OCI-LY1 (cell line): Measurements from ENCODE around the gene RSPH9.

ENCODE experiments used
- H2AFZ ChIP-seq: fragments of 200-600 bp; sonication (generic), shearing (Covaris generic); 2 replicates; pipeline ENCODE4 v1.6.0; 2014; ENCODE audit warnings: antibody characterized with exemption, mild to moderate bottlenecking, low read length
- H3F3A ChIP-seq: fragments of 200-600 bp; sonication (generic), shearing (Covaris generic); 2 replicates; pipeline ENCODE4 v1.6.0; 2014; ENCODE audit warnings: mild to moderate bottlenecking, antibody characterized with exemption, low read length, moderate library complexity; ENCODE audit not compliant: insufficient read depth
- H3K27ac ChIP-seq: fragments of 200-600 bp; sonication (generic); 2 replicates; pipeline ENCODE4 v1.5.1; 2014; ENCODE audit warnings: low read length, mixed run types, mild to moderate bottlenecking, low read depth; ENCODE audit not compliant: poor library complexity, severe bottlenecking
- H3K27me3 ChIP-seq: fragments of 200-600 bp; sonication (generic); 2 replicates; pipeline ENCODE4 v1.6.0; 2014; ENCODE audit warnings: antibody characterized with exemption, mild to moderate bottlenecking, low read length, moderate library complexity; ENCODE audit not compliant: insufficient read depth
- H3K36me3 ChIP-seq: fragments of 200-600 bp; sonication (generic); 2 replicates; pipeline ENCODE4 v1.6.1; 2014; ENCODE audit warnings: mild to moderate bottlenecking, antibody characterized with exemption, low read length, moderate library complexity, mixed read lengths; ENCODE audit not compliant: insufficient read depth
- H3K4me1 ChIP-seq: fragments of 200-600 bp; sonication (generic); 2 replicates; pipeline ENCODE4 v1.5.1; 2014; ENCODE audit warnings: mild to moderate bottlenecking, low read length, moderate library complexity; ENCODE audit not compliant: insufficient read depth, severe bottlenecking
- H3K4me2 ChIP-seq: fragments of 200-600 bp; sonication (generic), shearing (Covaris generic); 2 replicates; pipeline ENCODE4 v1.6.1; 2014; ENCODE audit warnings: low read length
- H3K4me3 ChIP-seq: fragments of 200-600 bp; sonication (generic); 2 replicates; pipeline ENCODE4 v1.5.1; 2014; ENCODE audit warnings: low read length, low read depth, mild to moderate bottlenecking, mixed read lengths; ENCODE audit not compliant: poor library complexity, severe bottlenecking
- H3K79me2 ChIP-seq: fragments of 200-600 bp; shearing (Covaris generic); 2 replicates; pipeline ENCODE4 v1.6.1; 2016; ENCODE audit warnings: mixed run types, low read length, mixed read lengths; ENCODE audit not compliant: insufficient read depth
- H3K9ac ChIP-seq: fragments of 200-600 bp; sonication (generic), shearing (Covaris generic); 2 replicates; pipeline ENCODE4 v1.6.1; 2014; ENCODE audit warnings: mild to moderate bottlenecking, low read length, mixed read lengths
- H3K9me2 ChIP-seq: fragments of 200-600 bp; sonication (generic), shearing (Covaris generic); 2 replicates; pipeline ENCODE4 v1.6.1; 2014; ENCODE audit warnings: low read depth, mild to moderate bottlenecking, low read length, mixed read lengths
- H3K9me3 ChIP-seq: fragments of 200-600 bp; shearing (Covaris generic); 2 replicates; pipeline ENCODE4 v1.6.1; 2014; ENCODE audit warnings: low read length, mixed read lengths
- H4K20me1 ChIP-seq: fragments of 200-600 bp; sonication (generic), shearing (Covaris generic); 2 replicates; pipeline ENCODE4 v1.6.0; 2016; ENCODE audit warnings: mild to moderate bottlenecking, low read length; ENCODE audit not compliant: insufficient read depth
- CTCF ChIP-seq: fragments of 200-600 bp; sonication (generic), shearing (Covaris generic); IDR thresholded peaks from 2 replicates; pipeline ENCODE4 v1.5.1; 2017; ENCODE audit warnings: mild to moderate bottlenecking, antibody characterized with exemption, low read length, moderate library complexity, mixed read lengths
- EZH2 ChIP-seq: fragments of 200-600 bp; sonication (generic), shearing (Covaris generic); IDR thresholded peaks from 2 replicates; pipeline ENCODE4 v1.8.0; 2017; ENCODE audit warnings: borderline replicate concordance, mixed run types, mild to moderate bottlenecking, antibody characterized with exemption, low read length, moderate library complexity, mixed read lengths

The RSPH9 gene

DNA sequence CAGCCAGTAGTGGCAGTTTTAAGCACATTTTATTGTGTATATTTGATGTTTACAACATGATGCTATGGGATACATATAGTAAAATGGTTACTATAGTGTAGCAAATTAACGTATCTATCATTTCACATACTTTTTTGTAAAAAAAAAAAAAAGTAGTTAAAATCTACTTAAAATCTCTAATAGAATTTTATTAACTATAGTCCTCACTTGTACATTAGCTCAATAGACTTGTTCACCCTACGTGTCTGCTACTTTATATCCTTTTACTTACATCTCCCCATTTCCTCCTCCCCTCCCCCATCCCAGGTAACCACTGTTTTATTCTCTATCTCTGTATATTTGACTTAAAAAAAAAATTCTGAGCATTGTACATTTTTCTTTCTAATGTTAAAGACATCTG lies 38.8 kb upstream of the RSPH9 start:
- no peak for TF ChIP-seq EZH2
- TF ChIP-seq CTCF, result no peak
- no peaks in the 10 kb centered on the region for H3K9me3 ChIP-seq
- H3F3A ChIP-seq, result no peaks in the 10 kb centered on the region
- H3K27ac ChIP-seq, result no peak overlapping the region
- H3K9ac ChIP-seq, result no peak overlapping the region
- H3K4me1 ChIP-seq, result peaks cover 7% of the 10 kb centered on the region
- H3K79me2 ChIP-seq, result no peaks in the 10 kb centered on the region
- H3K4me2 ChIP-seq, result no peak overlapping the region
- H3K9me2 ChIP-seq, result no peaks in the 10 kb centered on the region
- no peaks in the 10 kb centered on the region for H4K20me1 ChIP-seq
- H3K4me3 ChIP-seq, result no peak overlapping the region
- H2AFZ ChIP-seq, result no peak overlapping the region
- no peaks in the 10 kb centered on the region for H3K27me3 ChIP-seq
- peaks cover 89% of the 10 kb centered on the region for H3K36me3 ChIP-seq

DNA sequence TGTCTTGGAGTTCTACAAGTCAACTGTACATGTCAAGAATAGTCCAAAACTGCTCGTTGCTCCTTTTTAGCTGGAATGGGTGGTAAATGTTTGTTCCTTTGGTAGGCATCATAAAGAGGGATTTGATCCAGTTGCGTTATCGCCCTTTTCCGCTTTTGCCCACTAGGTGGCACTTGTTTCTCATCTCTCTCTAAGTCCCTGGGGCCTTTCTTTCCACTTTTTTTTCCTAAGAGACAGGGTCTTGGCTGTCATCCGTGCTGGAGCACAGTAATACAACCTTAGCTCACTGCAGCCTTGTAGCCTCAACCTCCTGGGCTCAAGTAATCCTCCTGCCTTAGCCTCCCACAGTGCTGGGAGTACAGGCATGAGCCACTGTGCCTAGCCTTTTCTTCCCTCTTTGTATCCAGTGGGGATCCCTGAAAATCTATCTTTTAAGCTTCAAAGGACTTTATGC lies 36.5 kb upstream of the RSPH9 start:
- TF ChIP-seq CTCF, result peak; percentile 92
- no peak for TF ChIP-seq EZH2
- Histone ChIP-seq H3K4me1 (peaks cover 7% of the 10 kb centered on the region), H3K36me3 (peaks cover 90% of the 10 kb centered on the region), H3K4me2 (no peak overlapping the region), H3F3A (no peaks in the 10 kb centered on the region), H3K9me3 (no peaks in the 10 kb centered on the region), H3K27ac (no peak overlapping the region), H2AFZ (no peak overlapping the region), H4K20me1 (no peaks in the 10 kb centered on the region), H3K4me3 (no peak overlapping the region), H3K9me2 (no peaks in the 10 kb centered on the region), H3K79me2 (no peaks in the 10 kb centered on the region), H3K27me3 (no peaks in the 10 kb centered on the region), H3K9ac (0 out of 2 replicates have a peak overlapping the region, but pooled peaks have one; percentile 23)

GRCh38 chr6:43608807-43609206 lies 36.0 kb upstream of the RSPH9 start:
- Histone ChIP-seq H3K4me2 (no peak overlapping the region), H3K79me2 (no peaks in the 10 kb centered on the region), H3K9ac (0 out of 2 replicates have a peak overlapping the region, but pooled peaks have one; percentile 23), H2AFZ (no peak overlapping the region), H3K27me3 (no peaks in the 10 kb centered on the region), H3F3A (no peaks in the 10 kb centered on the region), H3K9me3 (no peaks in the 10 kb centered on the region), H3K36me3 (peaks cover 90% of the 10 kb centered on the region), H3K27ac (peak overlapping the region; percentile 26), H3K4me3 (no peak overlapping the region), H3K9me2 (no peaks in the 10 kb centered on the region), H3K4me1 (peaks cover 7% of the 10 kb centered on the region), H4K20me1 (no peaks in the 10 kb centered on the region)
- TF ChIP-seq CTCF (no peak), EZH2 (no peak)
